Measurements from ENCODE around the gene RHOXF2B.
"Not testable (repeated sequence)": the region's sequence is repeated elsewhere in the genome, so short reads cannot be mapped to it uniquely, and the experiment has no call there.

RHOXF2B gene

DNA sequence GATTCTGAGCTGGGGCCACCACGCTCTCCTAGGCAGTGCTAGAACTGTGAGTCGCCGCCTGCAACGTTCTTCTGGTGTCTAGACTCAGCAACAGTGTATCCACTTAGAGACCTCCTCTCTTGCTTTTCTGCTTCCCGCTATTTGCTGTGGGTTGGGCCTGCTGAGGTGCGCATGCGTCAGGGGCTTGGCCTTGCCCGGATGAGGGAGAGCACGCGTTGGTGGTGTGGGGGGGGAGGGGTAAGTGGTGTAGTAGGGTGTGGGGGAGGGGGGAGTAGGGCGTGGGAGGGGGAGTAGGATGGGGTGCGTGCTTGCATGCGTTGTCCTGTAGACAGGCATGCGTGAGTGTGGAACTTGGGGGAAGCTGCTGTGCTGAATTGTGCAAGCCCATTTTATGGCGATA lies at the start of gene RHOXF2B:
RHOXF2B (minus strand) TSS at position 101 of the 400 bp plus-strand sequence. CDS start 138 bp downstream, outside the sequence.
- DNase-seq (ENCODE audit: low read depth): not testable (repeated sequence)

GRCh38 chrX:120125444-120125843 lies 48.0 kb upstream of the RHOXF2B start:
- no peak for DNase-seq (ENCODE audit: low read depth)

GRCh38 chrX:120120223-120120622 lies 42.7 kb upstream of the RHOXF2B start:
- no peak for DNase-seq (ENCODE audit: low read depth)

DNA sequence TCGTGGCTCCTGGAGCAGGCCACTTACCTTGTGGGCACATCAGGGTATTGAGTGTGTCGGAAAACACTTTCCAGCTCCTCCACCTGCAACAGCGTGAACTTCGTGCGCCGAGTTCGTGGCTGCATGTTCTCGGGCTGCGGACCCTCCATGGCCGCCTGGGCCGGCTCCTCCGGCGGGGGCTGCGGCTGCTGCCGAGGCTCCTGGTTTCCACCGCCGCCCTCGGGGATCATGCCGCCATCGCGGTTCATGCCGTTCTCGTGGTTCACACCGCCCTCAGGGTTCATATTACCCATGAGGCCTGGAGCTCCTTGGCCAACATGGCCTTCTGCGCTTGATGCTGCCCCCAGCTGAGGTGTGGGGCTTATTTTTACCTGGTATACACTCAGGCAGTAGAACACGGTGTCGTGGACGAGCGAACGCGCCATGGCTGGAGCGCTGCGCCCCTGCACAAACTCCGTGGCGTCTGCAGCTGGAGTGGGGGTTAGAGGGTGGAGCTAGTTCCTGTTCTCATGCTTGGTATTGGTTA lies 38.0 kb upstream of the RHOXF2B start, which contains the start of gene RHOXF1:
RHOXF1 (minus strand) TSS at position 476 of the 526 bp plus-strand sequence; CDS start at position 425, 51 bp downstream.
- no peak for DNase-seq (ENCODE audit: low read depth)

- no peak for DNase-seq (ENCODE audit: low read depth)
These were observed 34.1 kb upstream of the RHOXF2B start for GRCh38 chrX:120111611-120112010.

GRCh38 chrX:120109378-120109777 lies 31.9 kb upstream of the RHOXF2B start:
- DNase-seq (ENCODE audit: low read depth): no peak

- not testable (repeated sequence) for DNase-seq (ENCODE audit: low read depth)
These were observed 27.2 kb upstream of the RHOXF2B start for GRCh38 chrX:120104707-120105106.

DNA sequence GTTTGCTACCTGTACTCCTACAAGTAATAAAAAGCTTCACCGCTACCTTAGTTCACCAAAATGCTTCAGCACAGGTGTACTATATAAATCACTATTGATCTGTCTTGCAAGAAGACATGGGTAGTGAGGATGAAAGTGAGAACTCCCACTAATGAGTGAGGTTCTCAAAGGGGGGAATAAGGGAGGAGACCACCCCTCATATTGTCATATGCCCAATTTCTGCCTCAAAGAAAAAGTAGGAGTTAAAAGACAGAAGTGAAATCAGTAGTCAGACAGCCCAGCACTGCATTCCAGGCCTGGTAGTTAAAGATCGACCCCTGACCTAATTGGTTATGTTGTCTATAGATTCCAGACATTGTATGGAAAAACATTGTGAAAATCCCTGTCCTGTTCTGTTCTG lies 23.6 kb upstream of the RHOXF2B start:
- DNase-seq (ENCODE audit: low read depth): not testable (repeated sequence)

GRCh38 chrX:120090208-120090607 lies 12.7 kb upstream of the RHOXF2B start:
- no peak for DNase-seq (ENCODE audit: low read depth)

DNA sequence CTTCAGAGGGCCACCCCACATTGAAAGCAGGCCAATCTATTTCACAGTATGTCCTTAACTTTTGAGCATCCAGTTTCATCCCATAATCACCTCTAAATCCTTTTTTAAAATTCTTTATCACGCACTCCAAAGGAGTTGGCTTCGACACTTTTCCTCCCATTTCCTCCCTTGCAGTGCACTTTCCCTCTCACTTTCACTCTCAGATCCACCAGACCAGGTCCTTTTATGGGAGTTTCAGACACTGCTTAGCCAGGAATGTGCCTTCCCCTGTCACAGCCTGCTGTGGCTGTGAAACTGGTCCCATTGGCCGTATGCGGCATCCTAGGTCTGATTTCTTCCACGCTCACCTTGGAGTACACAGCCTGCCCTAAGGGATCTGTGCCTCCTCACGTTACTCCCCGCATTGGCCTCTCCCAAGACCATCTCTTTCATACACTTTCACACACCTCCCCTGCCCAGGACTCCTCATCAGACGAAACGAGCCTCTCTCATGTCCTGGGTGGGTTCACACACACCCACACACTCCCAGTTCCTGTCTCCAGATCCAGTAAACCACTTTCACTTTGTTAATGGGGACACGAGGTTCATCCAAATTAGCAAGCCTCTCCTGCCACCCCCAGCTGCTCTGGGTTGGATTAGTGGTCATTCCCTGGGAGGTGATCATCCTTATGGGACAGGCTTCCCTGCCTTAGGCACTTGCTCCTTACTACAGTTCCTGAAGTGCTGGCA lies 10.0 kb upstream of the RHOXF2B start:
- no peak for DNase-seq (ENCODE audit: low read depth)

DNA sequence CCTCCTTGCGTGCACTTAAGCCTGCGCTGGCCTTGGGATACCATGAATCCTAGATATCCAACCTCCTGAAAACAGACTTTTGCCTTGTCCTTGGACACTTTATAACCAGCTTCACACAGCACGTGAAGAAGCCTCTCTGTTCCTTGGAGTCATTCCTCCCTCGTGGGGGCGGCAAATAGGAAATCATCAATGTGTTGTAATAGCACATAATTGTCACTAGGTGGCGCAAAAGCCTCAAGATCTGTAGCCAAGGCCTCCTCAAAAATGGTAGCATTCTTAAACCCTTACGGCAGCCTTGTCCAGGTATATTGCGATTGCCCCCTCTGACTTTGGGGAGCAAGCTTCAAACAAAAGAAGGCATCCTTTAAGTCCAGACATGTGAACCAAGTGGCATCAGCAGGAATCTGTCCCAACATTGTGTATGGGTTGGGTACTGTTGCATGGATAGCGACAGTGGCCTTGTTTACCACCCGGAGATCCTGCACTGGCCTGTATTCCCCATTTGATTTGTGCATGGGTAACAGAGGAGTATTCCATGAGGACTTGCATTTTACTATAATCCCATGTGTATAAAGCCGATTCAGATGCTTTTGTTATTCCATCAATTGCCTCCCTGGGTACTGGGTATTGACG lies 8.2 kb upstream of the RHOXF2B start:
- DNase-seq (ENCODE audit: low read depth): not testable (repeated sequence)

DNA sequence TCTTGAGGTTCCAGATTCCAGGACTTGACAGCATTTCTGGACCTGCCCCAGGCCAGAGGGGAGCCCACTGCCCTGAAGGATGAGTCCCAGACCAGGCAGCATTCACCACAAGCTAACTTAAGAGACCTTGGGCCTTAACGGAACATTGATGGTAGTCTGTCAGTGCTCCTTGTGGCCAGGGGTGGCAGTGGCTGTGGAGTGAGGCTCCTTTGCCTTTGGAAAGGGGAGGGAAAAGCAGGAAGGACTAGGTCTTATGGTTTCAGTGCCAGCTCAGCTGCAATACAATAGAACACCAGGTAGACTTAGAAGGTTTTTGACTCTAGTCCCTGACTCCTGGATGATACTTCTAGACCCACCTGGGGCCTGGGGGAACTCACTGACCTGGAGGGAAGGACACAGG lies 11.3 kb downstream of the RHOXF2B start:
- not testable (repeated sequence) for DNase-seq (ENCODE audit: low read depth)

DNA sequence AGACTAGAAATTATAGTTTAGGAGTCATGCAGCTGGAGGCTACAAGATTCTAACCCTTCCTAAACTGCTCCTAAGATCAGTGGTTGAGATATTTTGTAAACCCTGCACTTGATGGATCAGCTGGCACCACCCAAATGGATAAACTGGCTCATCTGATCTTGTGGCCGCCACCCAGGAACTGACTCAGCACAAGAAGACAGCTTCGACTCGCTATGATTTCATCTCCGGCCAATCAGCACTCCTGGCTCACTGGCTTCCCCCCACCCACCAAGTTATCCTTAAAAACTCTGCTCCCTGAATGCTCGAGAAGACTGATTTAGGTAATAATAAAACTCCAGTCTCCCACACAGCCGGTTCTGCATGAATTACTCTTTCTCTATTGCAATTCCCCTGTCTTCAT lies 34.8 kb downstream of the RHOXF2B start:
- DNase-seq (ENCODE audit: low read depth): not testable (repeated sequence)

- DNase-seq (ENCODE audit: low read depth): not testable (repeated sequence)
These were observed 35.2 kb downstream of the RHOXF2B start for GRCh38 chrX:120042247-120042646.

DNA sequence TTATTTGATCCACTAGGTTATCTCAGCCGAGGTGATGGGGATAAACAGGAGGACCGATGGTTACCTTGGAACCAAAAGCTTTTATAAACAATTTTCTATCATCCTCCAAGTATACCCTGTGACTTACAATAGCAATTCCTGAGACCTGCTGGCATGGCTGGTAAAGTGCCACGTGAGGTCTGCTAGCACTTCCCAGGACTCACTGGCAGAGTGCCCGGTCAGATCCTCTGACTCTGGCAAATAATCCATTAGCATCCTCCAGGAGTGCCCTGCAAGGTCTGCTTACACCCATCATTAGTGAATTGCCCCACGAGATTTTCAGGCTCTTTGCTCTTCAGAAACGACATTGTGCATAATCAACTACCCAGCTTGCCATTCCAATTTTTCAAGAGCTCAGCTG lies 37.3 kb downstream of the RHOXF2B start:
- not testable (repeated sequence) for DNase-seq (ENCODE audit: low read depth)

DNA sequence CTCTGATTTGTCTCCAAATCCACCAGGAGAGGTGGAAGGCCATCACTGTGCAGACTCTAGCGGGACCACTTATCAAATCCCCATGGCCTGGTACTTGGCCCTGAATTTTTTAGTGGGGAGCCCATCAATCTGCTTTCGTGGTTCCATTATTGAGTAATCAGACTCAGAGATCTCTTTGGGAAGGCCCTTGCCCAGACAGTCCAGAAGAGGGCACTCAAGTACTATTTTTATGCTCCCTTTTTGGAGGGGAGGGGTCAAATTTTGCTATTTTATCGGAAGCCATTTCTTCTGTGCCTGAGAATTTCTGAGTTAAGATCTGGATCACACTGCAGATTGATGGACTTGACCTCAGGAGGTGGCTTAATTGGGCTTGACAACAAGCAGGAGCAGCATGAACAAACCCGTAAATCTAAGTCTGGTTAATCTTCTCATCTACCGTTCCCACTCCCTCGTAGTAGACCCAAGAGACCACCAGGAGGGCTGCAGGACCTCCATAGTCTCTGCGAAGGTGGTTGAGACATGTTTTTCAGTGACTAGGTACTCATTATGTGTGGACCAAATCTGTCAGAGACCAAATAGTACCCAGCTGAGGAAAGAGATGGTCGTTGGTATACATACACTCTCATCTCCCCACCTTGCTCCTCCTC lies 38.3 kb downstream of the RHOXF2B start:
- DNase-seq (ENCODE audit: low read depth): not testable (repeated sequence)

GRCh38 chrX:120036704-120037103 lies 40.8 kb downstream of the RHOXF2B start:
- no peak for DNase-seq (ENCODE audit: low read depth)

DNA sequence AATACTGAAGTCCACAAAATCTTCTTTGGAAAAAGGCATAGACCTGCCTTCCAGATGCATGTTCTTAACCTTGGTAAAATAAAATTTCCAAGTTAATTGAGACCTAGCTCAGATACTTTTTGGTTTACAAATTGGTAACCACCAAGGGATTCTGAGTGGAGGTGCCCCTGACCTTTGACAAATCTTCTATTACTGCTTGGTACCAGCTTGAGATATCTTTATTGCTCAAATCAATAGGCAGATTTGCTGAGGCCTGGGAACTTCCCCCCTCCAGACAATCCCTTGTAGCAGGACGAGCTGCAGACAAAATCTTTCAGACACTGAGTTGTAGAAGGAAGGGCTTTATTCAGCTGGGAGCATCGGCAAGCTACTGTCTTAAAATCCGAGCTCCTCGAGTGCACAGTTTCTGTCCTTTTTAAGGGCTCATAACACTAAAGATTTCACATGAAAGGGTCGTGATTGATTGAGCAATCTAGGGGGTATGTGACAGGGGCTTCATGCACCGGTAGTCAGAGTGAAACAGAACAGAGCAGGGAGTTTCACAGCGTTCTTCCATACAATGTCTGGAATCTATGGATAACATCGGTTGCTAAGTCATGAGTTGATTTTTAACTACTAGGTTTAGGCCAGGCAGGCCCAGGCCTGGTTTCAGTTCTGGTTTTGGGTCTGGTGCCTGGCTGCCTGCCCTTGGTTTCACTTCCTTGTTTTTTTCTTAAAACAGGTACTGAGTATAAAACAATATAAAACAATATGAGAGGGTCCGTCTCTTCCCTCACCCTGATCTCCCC lies 41.8 kb downstream of the RHOXF2B start:
- DNase-seq (ENCODE audit: low read depth): not testable (repeated sequence)

DNA sequence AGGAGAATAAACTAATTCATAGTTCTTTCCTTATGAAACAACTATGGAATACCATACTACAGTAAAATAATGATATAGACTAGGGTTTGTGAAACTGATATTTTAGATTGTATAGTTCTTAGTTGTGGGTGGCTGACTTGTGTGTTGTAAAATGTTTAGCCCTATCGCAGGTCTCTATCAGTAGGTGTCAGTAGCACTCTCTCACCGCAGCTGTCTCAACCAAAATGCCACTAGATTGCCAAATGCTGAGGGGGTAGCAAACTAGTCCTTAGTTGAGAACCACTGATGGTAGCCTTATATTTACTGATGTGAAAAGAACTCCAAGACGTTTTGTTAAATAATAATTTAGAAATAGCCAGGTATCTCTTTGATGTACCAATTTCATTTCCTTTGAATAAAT lies 48.1 kb downstream of the RHOXF2B start:
- DNase-seq (ENCODE audit: low read depth): no peak

DNA sequence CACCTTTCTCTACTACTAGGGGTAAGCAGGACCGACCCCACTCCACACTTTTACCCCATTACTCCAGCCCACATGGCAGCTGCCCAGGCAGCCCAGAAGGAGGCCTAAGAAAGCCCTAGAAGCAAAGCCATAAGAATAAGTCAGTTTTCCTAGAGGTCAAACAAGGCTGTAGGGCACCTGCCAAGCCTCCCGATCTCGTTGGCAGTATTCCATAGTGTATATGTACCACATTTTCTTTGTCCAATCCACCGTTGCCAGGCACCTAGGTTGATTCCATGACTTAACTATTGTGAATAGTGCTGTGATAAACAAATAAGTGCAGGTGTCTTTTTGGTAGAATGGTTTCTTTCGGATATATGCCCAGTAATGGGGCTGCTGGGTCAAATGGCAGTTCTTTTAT lies 54.2 kb downstream of the RHOXF2B start:
- no peak for DNase-seq (ENCODE audit: low read depth)

- DNase-seq (ENCODE audit: low read depth): no peak
These were observed 54.7 kb downstream of the RHOXF2B start for GRCh38 chrX:120022763-120023162.
